Fibroblast of lung (primary cell): ENCODE data around the gene TMA7B. TPM values are rescaled to one million over a fixed set of nuclear protein-coding genes. Genes with fewer than 3 reads are reported as not detected.

Experiments
- DNase-seq, 2 donors: peaks; one replicate each; pipeline versions ENCODE4 v3.0.0 to v3.0.0-alpha.2; 2010; ENCODE audit warnings: low read depth in 2 of 2
- H2AFZ ChIP-seq: 2 replicates; pipeline ENCODE4 v1.5.1; 2012; ENCODE audit warnings: low read length, control low read depth, inconsistent platforms
- H3K27ac ChIP-seq: 2 replicates; pipeline ENCODE4 v1.5.1; 2011; ENCODE audit warnings: low read length, control low read depth; ENCODE audit not compliant: insufficient read depth
- H3K27me3 ChIP-seq: 2 replicates; pipeline ENCODE4 v1.5.1; 2011; ENCODE audit warnings: mild to moderate bottlenecking, low read length; ENCODE audit not compliant: control insufficient read depth, insufficient read depth
- H3K36me3 ChIP-seq: 2 replicates; pipeline ENCODE4 v1.5.1; 2011; ENCODE audit warnings: low read length; ENCODE audit not compliant: control insufficient read depth, insufficient read depth
- H3K4me1 ChIP-seq: 2 replicates; pipeline ENCODE4 v1.5.1; 2011; ENCODE audit warnings: low read length; ENCODE audit not compliant: control insufficient read depth, insufficient read depth; ENCODE audit errors: extremely low read depth
- H3K4me2 ChIP-seq: 2 replicates; pipeline ENCODE4 v1.5.1; 2011; ENCODE audit warnings: low read length, control low read depth; ENCODE audit not compliant: insufficient read depth; ENCODE audit errors: extremely low read depth
- H3K4me3 ChIP-seq, 4 experiments: fragments of 200-600 bp in 1 of 4; sonication (generic) in 1 of 4; replicated peaks in 1 of 4; 2 replicates each; pipeline ENCODE4 v1.5.1; 2011 to 2016; ENCODE audit warnings: low read length in 4 of 4, low read depth in 3 of 4, mild to moderate bottlenecking in 3 of 4, control low read depth in 2 of 4, inconsistent platforms in 1 of 4, mixed read lengths in 1 of 4; ENCODE audit not compliant: insufficient read depth in 1 of 4; ENCODE audit errors: control extremely low read depth in 1 of 4
- H3K79me2 ChIP-seq: 2 replicates; pipeline ENCODE4 v1.5.1; 2012; ENCODE audit warnings: mild to moderate bottlenecking, low read length, inconsistent platforms; ENCODE audit not compliant: control insufficient read depth, insufficient read depth
- H3K9ac ChIP-seq: 2 replicates; pipeline ENCODE4 v1.5.1; 2011; ENCODE audit warnings: mild to moderate bottlenecking, low read length, control low read depth; ENCODE audit not compliant: insufficient read depth
- H3K9me3 ChIP-seq: 2 replicates; pipeline ENCODE4 v1.5.1; 2012; ENCODE audit warnings: low read depth, low read length; ENCODE audit not compliant: control insufficient read depth, insufficient read depth
- H4K20me1 ChIP-seq: 2 replicates; pipeline ENCODE4 v1.5.1; 2011; ENCODE audit warnings: low read length; ENCODE audit not compliant: control insufficient read depth, insufficient read depth; ENCODE audit errors: extremely low read depth
- CTCF ChIP-seq, 2 donors: IDR thresholded peaks in 1 of 2; conservative IDR thresholded peaks in 1 of 2; 1 replicate in 1 of 2; 2 replicates in 1 of 2; pipeline ENCODE4 v1.5.1; 2011 to 2012; ENCODE audit warnings: low read length in 2 of 2, control low read depth in 1 of 2, inconsistent platforms in 1 of 2, low read depth in 1 of 2, mild to moderate bottlenecking in 1 of 2
- EZH2 ChIP-seq: IDR thresholded peaks from 2 replicates; pipeline ENCODE4 v1.5.1; 2012; ENCODE audit warnings: low read length, control low read depth, mild to moderate bottlenecking; ENCODE audit errors: missing control alignments
- polyA plus RNA-seq, 2 donors: library from polyadenylated mRNA; depleted of rRNA in 1 of 2; stranded (reverse) in 1 of 2; unstranded in 1 of 2; fragments of >200 nt; gene quantifications; 2 replicates each; pipeline ENCODE4 v1.2.1, GENCODE V29; 2011 to 2012; ENCODE audit warnings: missing spikeins in 1 of 2
- total RNA-seq: library from RNA; depleted of rRNA; stranded (reverse); fragments of >200 nt; gene quantifications from 2 replicates; pipeline ENCODE4 v1.2.1, GENCODE V29; 2014

Gene TMA7B
- total and polyA plus RNA-seq, 2 donors (not counting 1 experiment from before 2014, with no cell fraction given): not detected

DNA sequence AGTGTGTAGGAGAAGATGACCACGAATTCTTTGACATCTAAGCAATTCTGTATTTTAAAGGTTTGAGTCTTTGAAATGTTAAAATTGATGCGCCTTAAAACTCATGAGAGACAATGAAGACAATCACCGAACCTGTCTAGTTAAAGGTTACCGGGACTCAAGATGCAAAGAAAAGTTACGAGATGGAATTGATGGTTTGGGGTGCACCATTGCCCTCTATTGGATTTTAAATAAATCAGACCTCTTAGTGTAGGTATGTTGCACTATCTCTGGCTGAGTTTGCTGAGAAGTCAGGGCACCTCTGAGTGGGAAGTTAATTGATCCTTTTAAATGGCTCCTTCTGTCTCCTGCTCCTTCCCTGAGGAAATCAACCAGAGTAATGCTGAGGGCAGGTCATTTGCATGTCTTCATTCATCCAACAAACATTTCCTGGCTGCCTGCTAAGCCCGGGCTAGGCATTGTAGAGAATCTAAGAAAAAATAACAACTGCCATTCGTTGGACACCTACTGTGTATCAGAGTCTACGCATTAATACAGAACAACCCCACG lies 19.4 kb upstream of the TMA7B start:
- Histone ChIP-seq H3K36me3 (no peaks in the 10 kb centered on the region), H3K9me3 (no peaks in the 10 kb centered on the region), H4K20me1 (peaks cover 1% of the 10 kb centered on the region), H3K27me3 (no peaks in the 10 kb centered on the region), H3K9ac (no peak overlapping the region), H3K79me2 (no peaks in the 10 kb centered on the region), H3K4me1 (no peaks in the 10 kb centered on the region), H3K4me3 (no peak overlapping the region), H3K27ac (no peak overlapping the region), H3K4me2 (no peak overlapping the region), H2AFZ (no peak overlapping the region)
- no peak for TF ChIP-seq CTCF (conservative IDR thresholded peaks at IDR 0.05 in 1 of 2, IDR thresholded peaks at IDR 0.05 in 1 of 2; ENCODE audit: low read depth in 1 of 2, low read length in 2 of 2)
- TF ChIP-seq EZH2: no peak
- peak in 1 of 2 donors; percentile 12 for DNase-seq

DNA sequence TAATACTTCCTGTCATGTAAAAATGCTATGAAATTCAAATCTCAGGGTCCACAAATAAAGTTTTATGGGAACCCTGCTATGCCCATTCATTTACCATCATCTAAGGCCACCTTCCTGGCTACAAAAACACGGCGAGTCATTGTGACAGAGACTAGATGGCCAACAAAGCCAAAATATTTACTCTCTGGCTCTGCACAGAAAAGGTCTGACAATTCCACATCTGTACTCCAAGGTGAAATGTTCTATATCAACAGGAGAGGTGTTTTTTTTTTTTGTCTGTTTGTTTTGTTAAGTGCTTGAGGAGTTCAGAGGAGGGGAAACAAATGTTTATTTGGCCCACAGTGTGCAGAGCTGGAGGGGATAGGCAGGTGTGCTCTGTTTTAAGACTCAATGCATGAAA lies 18.6 kb upstream of the TMA7B start:
- no peaks in the 10 kb centered on the region for H3K36me3 ChIP-seq
- no peak overlapping the region for H3K4me3 ChIP-seq
- H3K27me3 ChIP-seq: no peaks in the 10 kb centered on the region
- no peaks in the 10 kb centered on the region for H3K79me2 ChIP-seq
- H3K9ac ChIP-seq: no peak overlapping the region
- H3K4me2 ChIP-seq: no peak overlapping the region
- no peak for DNase-seq
- H3K9me3 ChIP-seq: no peaks in the 10 kb centered on the region
- H3K4me1 ChIP-seq: no peaks in the 10 kb centered on the region
- no peak overlapping the region for H3K27ac ChIP-seq
- no peak overlapping the region for H2AFZ ChIP-seq
- peaks cover 1% of the 10 kb centered on the region for H4K20me1 ChIP-seq
- no peak for TF ChIP-seq EZH2
- no peak for TF ChIP-seq CTCF (conservative IDR thresholded peaks at IDR 0.05 in 1 of 2, IDR thresholded peaks at IDR 0.05 in 1 of 2; ENCODE audit: low read depth in 1 of 2, low read length in 2 of 2)

- H3K79me2 ChIP-seq: no peaks in the 10 kb centered on the region
- H3K4me2 ChIP-seq: no peak overlapping the region
- no peak overlapping the region for H2AFZ ChIP-seq
- no peaks in the 10 kb centered on the region for H3K4me1 ChIP-seq
- peaks cover 1% of the 10 kb centered on the region for H4K20me1 ChIP-seq
- no peaks in the 10 kb centered on the region for H3K27me3 ChIP-seq
- no peaks in the 10 kb centered on the region for H3K9me3 ChIP-seq
- TF ChIP-seq CTCF (conservative IDR thresholded peaks at IDR 0.05 in 1 of 2, IDR thresholded peaks at IDR 0.05 in 1 of 2; ENCODE audit: low read depth in 1 of 2, low read length in 2 of 2): no peak
- no peak for TF ChIP-seq EZH2
- no peaks in the 10 kb centered on the region for H3K36me3 ChIP-seq
- no peak for DNase-seq
- H3K4me3 ChIP-seq: no peak overlapping the region
- no peak overlapping the region for H3K27ac ChIP-seq
- no peak overlapping the region for H3K9ac ChIP-seq
These were observed 17.6 kb upstream of the TMA7B start for GRCh38 chr22:39942439-39943230.
